SKM-1 (cell line): Measurements from ENCODE around the gene CD22.

Experiments used
- DNase-seq: peaks from one replicate; lab custom pipeline; 2025; ENCODE audit not compliant: unreplicated experiment; lab: John Stamatoyannopoulos, UW

CD22 gene

DNA sequence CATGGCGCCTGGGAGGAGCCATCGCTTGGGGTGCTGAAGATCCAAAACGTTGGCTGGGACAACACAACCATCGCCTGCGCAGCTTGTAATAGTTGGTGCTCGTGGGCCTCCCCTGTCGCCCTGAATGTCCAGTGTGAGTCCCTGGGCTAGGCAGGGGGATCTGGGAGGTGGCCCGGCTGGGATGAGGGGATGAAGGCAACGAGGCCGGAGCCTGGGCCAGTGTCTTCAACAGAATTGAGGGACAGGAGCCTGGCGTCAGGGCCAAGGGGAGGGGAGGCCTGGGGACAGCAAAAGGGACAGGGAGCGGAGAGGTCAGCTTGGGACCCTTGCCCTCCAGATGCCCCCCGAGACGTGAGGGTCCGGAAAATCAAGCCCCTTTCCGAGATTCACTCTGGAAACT lies 12.0 kb downstream of the CD22 start:
- DNase-seq: no peak

DNA sequence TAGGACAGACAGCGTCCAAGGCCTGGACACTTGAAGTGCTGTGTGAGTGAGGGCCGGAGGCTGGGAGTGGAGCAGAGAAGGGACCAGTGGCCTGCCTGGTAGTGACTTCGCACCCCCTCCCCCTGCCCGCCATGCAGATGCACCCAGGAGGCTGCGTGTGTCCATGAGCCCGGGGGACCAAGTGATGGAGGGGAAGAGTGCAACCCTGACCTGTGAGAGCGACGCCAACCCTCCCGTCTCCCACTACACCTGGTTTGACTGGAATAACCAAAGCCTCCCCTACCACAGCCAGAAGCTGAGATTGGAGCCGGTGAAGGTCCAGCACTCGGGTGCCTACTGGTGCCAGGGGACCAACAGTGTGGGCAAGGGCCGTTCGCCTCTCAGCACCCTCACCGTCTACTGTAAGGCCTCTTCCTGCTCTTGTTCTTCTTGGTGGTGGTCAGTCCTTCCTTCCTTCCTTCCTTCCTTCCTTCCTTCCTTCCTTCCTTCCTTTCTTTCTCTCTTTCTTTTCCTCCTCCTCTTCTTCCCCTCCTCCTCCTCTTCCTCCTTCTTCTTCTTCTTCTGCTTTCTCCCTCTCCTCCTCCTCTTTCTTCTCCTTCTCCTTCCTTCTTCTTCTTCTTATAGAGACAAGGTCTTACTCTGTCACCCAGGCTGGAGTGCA lies 12.7 kb downstream of the CD22 start:
- no peak for DNase-seq

DNA sequence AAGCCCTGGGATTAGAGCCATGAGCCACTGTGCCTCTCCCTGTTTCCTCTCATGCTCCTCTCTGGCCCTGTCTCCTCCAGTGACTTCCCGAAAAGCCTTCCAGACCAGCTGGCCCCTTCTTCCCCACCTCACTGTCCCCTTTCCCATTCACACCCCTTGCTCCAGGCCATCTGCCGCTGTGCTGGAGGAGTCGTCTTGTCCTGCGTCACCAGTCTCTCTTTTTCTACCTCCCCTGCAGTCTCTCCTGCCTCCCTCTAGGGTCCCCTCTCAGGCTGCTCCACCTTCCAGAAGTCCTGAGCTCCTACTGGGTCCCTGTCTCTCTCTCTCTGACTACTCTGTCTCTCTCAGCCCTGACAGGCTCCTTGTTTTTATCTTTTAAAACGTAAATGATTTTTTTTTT lies 13.4 kb downstream of the CD22 start:
- no peak for DNase-seq

GRCh38 chr19:35344511-35345031 lies 15.6 kb downstream of the CD22 start:
- DNase-seq: no peak

DNA sequence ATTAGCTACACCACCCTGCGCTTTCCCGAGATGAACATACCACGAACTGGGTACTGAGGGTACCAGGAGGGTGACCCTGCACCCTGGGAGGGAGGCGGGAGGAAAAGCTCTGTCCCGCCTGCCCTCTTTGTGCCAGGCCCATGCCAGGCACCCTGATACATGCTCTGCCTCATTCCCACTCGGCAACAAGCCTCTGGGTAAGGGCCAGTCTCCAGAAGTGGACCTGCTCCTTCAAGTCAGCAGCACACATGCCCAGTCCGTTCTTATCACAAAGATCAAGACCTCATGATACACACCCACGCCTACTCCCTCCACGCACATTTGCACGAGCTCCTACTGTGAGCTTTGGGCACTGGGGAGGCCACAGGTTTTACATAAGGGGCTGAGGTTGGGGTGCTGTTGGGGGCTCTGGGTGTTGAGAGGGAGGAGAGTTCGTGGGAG lies 16.7 kb downstream of the CD22 start:
- DNase-seq: no peak

- no peak for DNase-seq
Measured at GRCh38 chr19:35346193-35347052, 17.4 kb downstream of the CD22 start.

DNA sequence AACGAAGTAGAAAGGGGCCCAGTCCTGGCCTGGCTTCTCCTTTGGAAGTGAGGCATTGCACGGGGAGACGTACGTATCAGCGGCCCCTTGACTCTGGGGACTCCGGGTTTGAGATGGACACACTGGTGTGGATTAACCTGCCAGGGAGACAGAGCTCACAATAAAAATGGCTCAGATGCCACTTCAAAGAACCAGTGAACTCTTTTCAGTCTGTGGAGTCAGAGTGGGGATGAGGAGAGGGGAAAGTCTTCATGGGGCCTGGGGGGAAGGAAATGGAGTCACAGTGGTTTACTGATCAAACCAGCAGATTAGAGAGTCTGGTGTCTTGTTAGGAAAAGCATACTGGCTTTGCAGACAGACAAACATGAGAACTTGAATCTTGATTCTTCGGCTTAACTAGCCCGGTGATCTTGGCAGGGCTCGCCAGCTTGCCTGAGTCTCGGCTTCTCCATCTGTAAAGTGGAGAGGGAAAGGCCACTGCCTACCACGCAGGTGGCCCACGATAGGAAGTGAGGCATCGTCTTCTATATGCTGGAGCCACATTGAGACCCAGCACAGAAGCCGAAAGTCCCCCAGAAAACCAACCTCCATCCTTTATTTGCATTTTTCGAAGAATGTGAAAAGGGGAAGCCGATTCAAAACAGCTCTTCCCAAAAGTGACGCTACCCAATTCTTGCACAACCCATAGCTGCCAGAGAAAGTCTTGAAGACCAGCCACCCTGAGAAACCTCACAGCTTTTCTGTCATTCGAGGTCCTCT lies 18.4 kb downstream of the CD22 start, which contains the start of gene FFAR1:
TSS of gene FFAR1 (plus strand) at position 732 of the 759 bp plus-strand sequence. CDS start 3,650 bp downstream, outside the sequence.
- peak; percentile 80 for DNase-seq

GRCh38 chr19:35347930-35348298 lies 18.9 kb downstream of the CD22 start:
- no peak for DNase-seq

DNA sequence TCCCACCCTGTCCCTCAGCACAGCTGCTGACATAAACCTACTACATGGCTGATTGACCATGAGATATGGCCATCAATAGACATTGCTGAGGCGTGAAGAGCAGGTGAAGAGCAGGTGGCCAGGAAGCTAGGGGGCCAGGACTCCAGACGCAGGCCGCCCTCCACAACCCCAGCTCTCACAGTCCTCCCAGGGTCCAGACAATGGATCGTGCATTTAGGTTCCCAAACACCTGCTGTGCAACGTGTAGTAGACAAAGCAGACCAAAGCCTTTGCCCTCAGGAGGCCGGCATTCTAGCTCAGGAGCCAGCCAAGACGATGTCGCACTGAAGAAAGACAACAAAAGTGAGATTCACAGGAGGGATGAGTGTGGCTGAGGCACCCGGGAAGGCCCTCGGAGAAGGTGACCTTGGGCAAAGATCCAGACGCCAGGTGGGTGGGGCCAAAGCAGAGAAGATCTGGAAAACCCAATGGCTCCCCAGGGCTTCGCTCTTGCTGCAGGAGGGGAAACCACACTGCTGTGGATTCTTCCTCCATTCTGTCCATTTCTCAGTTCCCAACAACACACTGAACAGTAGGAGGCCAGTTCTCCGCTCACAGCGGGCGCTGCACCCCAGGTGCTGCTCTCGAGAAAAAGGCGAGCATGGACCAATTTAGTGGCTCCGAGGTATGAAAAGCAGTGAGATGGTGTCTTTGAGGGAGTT lies 20.1 kb downstream of the CD22 start:
- no peak for DNase-seq

DNA sequence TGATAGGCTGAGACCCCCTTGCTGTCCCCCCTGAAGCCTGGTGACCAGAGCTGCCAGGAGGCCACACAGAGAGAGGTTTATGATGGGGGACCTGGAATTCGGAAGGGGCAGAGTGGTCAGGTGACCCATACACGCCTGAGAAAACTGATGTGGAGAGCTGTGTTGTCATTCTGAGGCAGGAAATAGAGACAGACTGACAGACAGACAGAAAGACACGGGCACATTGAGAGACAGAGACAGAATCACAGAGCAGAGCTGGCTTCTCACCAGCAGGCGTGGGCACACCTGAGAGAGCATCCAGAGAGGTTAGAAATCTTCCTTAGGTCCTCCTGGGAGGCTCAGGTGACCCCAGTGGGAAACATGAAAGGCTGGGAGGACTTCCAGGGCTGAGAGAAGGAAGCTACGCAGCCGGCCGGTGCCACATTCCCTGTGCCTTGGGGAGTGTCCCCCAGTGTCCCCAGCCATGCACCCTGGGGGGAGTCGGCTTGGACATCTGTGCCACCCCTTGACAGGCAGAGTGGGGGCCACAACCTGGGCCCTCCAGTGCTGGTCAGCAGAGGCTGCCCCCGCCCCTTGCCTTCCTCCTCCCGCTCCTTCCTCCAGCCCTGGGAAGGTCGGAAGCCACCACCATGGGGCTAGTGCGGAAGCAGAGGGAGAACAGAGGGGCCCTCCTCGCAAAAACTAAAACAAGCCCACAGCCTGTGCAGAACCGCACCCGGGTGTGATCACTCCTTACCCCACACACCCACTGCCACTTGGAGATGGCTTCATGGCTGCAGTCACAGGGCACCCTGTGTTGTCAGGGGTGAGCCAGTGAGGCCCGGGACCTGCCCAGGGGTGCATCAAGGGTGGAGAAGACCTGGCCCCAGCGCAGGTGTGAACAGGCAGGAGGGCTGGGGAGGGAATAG lies 20.9 kb downstream of the CD22 start:
- no peak for DNase-seq

DNA sequence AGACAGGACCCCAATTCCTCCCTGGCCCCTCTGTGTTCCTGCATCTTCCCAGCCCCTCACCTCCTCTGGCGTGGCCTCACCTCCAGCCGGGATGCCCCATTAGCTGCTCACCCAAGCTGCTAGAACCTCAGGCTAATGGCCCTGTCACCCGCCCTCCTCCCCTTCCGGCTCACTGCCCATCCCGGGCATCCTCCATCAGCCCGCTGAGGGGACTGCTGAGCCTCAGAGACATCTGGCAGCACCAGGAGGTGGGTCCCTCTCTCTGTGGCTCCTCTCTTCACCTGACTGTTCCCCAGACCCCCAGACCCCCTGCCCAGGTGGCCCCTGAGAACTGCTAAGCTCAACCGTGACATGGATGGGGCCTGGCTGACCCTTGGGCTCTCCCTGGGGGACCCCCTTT lies 21.6 kb downstream of the CD22 start:
- DNase-seq: no peak

- DNase-seq: no peak
Measured at GRCh38 chr19:35351411-35352176, 22.6 kb downstream of the CD22 start.

- DNase-seq: no peak
Measured at GRCh38 chr19:35352177-35352447, 23.1 kb downstream of the CD22 start.

- peak; percentile 69 for DNase-seq
Measured at GRCh38 chr19:35352448-35353304, 23.7 kb downstream of the CD22 start.

- no peak for DNase-seq
Measured at GRCh38 chr19:35353635-35354034, 24.6 kb downstream of the CD22 start.

GRCh38 chr19:35354898-35355297 lies 25.9 kb downstream of the CD22 start:
- no peak for DNase-seq

GRCh38 chr19:35355791-35356460 lies 26.9 kb downstream of the CD22 start:
- DNase-seq: no peak
